Lung (tissue), 12 donors: ENCODE results near the gene PRPF19. TPM values are rescaled to one million over a fixed set of nuclear protein-coding genes. Genes with fewer than 3 reads are reported as not detected.

Experiments used
- ATAC-seq: fragments of 200-7000 bp; cut with Tn5 transposase; one replicate; pipeline ENCODE4 v1.9.1; 2020; ENCODE audit warnings: moderate number of reproducible peaks; ENCODE audit not compliant: insufficient read depth, low FRiP score
- DNase-seq, 3 donors: peaks; one replicate each; pipeline ENCODE4 v3.0.0-alpha.2; 2013 to 2017
- H3K27ac ChIP-seq, 2 donors: one replicate each; pipeline ENCODE4 v1.5.1; 2013; ENCODE audit warnings: mild to moderate bottlenecking in 2 of 2, moderate library complexity in 2 of 2, control low read depth in 1 of 2, inconsistent platforms in 1 of 2, low read depth in 1 of 2, low read length in 1 of 2
- H3K27me3 ChIP-seq, 3 donors: one replicate each; pipeline ENCODE4 v1.5.1; 2013; ENCODE audit warnings: low read length in 2 of 3; ENCODE audit not compliant: control insufficient read depth in 3 of 3, insufficient read depth in 3 of 3
- H3K36me3 ChIP-seq, 4 donors: one replicate each; pipeline ENCODE4 v1.5.1; 2013; ENCODE audit warnings: low read length in 4 of 4, mild to moderate bottlenecking in 1 of 4, moderate library complexity in 1 of 4; ENCODE audit not compliant: control insufficient read depth in 4 of 4, insufficient read depth in 4 of 4
- H3K4me1 ChIP-seq, 5 donors: one replicate each; pipeline ENCODE4 v1.5.1; 2013; ENCODE audit warnings: low read length in 5 of 5, mild to moderate bottlenecking in 2 of 5, moderate library complexity in 1 of 5; ENCODE audit not compliant: control insufficient read depth in 5 of 5, insufficient read depth in 5 of 5
- H3K4me3 ChIP-seq: one replicate; pipeline ENCODE4 v1.5.1; 2013; ENCODE audit warnings: mild to moderate bottlenecking, control low read depth, moderate library complexity
- H3K9ac ChIP-seq, 2 donors: one replicate each; pipeline ENCODE4 v1.5.1; 2013; ENCODE audit warnings: low read length in 2 of 2, control low read depth in 1 of 2; ENCODE audit not compliant: insufficient read depth in 1 of 2
- H3K9me3 ChIP-seq, 4 donors: one replicate each; pipeline ENCODE4 v1.5.1; 2013; ENCODE audit warnings: low read length in 3 of 4, mild to moderate bottlenecking in 1 of 4, moderate library complexity in 1 of 4; ENCODE audit not compliant: control insufficient read depth in 4 of 4, insufficient read depth in 3 of 4
- CTCF ChIP-seq: IDR thresholded peaks from 2 replicates; pipeline ENCODE4 v1.5.1; 2012; ENCODE audit warnings: mild to moderate bottlenecking; ENCODE audit errors: control extremely low read depth, extremely low read depth
- WGBS, 2 donors: extraction: QIAGEN DNeasy Blood & Tissue Kit; methylation state at CpG; one replicate each; pipeline ENCODE4 v1.1.7; 2013; 5-methylcytosine and 5-hydroxymethylcytosine counted together
- polyA plus RNA-seq, 2 donors: library from polyadenylated mRNA; stranded (reverse); fragments of 200-250 nt; gene quantifications; one replicate each; pipeline ENCODE4 v1.2.1, GENCODE V29; 2013
- total RNA-seq, 2 donors: library from RNA; depleted of rRNA in 1 of 2; stranded (reverse); fragments of >200 nt in 1 of 2; gene quantifications; one replicate each; pipeline ENCODE4 v1.2.1, GENCODE V29; 2014 to 2021
- donor health status: control.
- donor health status: control.
- donor health status: Bipolar disorder and iron deficiency.
- donor health status: healthy.
- donor health status: DM: yes; HTN: yes; CAD: no.

The PRPF19 gene
- total and polyA plus RNA-seq, 4 donors: 49.0 to 79.0 (median 65.2) TPM

DNA sequence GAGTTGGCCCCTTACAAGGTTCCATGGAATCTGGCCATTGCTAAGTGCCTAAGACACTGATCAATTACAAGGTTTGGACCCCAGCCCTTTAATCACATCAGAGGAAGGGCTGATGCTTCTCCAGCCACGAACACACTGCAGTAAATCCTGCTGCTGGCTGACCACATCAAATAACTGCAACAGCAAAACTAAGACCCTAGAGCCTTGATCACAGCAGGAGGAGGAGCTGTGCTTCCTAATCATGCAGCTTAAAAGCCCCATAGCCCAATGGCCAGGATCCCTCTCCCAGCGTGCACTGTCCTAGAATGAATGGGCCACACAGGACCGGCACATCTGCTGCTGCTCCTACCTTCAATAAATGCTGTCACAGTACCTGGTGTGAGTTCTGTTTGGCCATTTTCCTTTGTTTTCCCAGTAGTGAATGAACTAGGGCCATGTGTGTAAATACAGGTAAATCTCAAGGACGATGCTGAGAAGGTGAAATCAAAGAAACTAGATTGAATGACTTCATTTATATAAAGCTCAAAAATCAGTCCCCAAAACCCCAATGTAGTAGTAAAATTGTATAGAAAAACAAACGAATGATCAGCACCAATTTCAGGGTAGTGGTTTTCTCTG is 26.3 kb downstream of the PRPF19 start:
- no peak for TF ChIP-seq CTCF
- H3K27ac ChIP-seq: no peak overlapping the region
- peaks cover 0 to 2% (median 0%) of the 10 kb centered on the region in 4 donors for H3K9me3 ChIP-seq
- no peaks in the 10 kb centered on the region for H3K27me3 ChIP-seq
- 87 to 94% methylated on average over 5 of the region's 5 CpGs for WGBS, 2 donors
- H3K4me3 ChIP-seq: no peak overlapping the region
- no peak overlapping the region for H3K9ac ChIP-seq
- H3K36me3 ChIP-seq: peaks cover 0 to 15% (median 1%) of the 10 kb centered on the region in 4 donors
- no peak for ATAC-seq
- H3K4me1 ChIP-seq: no peaks in the 10 kb centered on the region
- peak in 1 of 3 donors; percentile 1 for DNase-seq

DNA sequence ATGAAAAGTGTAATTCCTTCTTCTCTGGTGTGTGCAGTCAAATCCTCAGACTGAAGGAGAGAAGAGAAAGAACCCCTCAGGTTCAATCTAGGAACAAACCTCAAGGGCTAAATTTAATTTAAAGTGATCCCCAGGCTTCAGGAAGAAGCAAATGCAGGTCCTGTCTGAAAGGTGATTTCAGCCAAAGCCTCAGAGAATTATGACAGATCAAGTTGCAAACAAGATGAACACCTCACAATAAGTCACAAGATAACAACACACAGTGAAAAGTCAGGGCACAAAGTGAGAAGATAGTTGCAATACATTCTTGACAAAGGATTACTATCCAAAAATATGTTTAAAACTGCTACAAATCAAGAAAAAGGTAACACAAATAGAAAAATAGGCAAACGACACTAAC is 27.3 kb downstream of the PRPF19 start:
- no peak for TF ChIP-seq CTCF
- Histone ChIP-seq H3K9me3 (peaks cover 0 to 2% (median 0%) of the 10 kb centered on the region in 4 donors), H3K27ac (no peak overlapping the region), H3K9ac (peak overlapping the region in 1 of 2 donors; percentile 25), H3K36me3 (peaks cover 0 to 15% (median 1%) of the 10 kb centered on the region in 4 donors), H3K27me3 (no peaks in the 10 kb centered on the region), H3K4me1 (no peaks in the 10 kb centered on the region), H3K4me3 (no peak overlapping the region)
- ATAC-seq: no peak
- DNase-seq: no peak
- WGBS, 2 donors: 84 to 91% methylated on average over 1 of the region's 1 CpG

- DNase-seq: peak in 1 of 3 donors; percentile 2
- no peaks in the 10 kb centered on the region for H3K27me3 ChIP-seq
- H3K4me1 ChIP-seq: no peaks in the 10 kb centered on the region
- peak overlapping the region in 1 of 2 donors; percentile 25 for H3K9ac ChIP-seq
- WGBS, 2 donors: 75 to 77% methylated on average over 5 of the region's 5 CpGs
- peaks cover 0 to 15% (median 1%) of the 10 kb centered on the region in 4 donors for H3K36me3 ChIP-seq
- no peak for ATAC-seq
- peak overlapping the region in 1 of 2 donors; percentile 7 for H3K27ac ChIP-seq
- H3K4me3 ChIP-seq: no peak overlapping the region
- no peak for TF ChIP-seq CTCF
- H3K9me3 ChIP-seq: peaks cover 0 to 2% (median 0%) of the 10 kb centered on the region in 4 donors
Measured at GRCh38 chr11:60878245-60879101, 27.9 kb downstream of the PRPF19 start.
